ENCODE data around the gene TBC1D10A.

DNA sequence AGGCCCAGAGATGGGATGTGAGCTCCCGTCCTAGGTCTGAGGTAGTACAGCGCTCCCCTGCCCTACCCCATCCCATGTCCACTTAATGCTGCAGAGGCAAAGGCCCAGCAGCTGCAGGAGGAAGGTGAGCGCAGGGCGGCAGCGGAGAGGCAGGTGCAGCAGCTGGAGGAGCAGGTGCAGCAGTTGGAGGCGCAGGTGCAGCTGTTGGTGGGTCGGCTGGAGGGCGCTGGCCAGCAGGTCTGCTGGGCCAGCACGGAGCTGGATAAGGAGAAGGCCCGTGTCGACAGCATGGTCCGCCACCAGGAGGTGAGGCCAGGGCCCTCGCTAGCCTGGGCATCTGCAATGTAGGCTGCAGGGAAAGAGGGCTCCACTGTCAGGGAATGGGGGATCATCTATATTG lies 45.2 kb upstream of the TBC1D10A start:
- TF ChIP-seq, protein P1, sequence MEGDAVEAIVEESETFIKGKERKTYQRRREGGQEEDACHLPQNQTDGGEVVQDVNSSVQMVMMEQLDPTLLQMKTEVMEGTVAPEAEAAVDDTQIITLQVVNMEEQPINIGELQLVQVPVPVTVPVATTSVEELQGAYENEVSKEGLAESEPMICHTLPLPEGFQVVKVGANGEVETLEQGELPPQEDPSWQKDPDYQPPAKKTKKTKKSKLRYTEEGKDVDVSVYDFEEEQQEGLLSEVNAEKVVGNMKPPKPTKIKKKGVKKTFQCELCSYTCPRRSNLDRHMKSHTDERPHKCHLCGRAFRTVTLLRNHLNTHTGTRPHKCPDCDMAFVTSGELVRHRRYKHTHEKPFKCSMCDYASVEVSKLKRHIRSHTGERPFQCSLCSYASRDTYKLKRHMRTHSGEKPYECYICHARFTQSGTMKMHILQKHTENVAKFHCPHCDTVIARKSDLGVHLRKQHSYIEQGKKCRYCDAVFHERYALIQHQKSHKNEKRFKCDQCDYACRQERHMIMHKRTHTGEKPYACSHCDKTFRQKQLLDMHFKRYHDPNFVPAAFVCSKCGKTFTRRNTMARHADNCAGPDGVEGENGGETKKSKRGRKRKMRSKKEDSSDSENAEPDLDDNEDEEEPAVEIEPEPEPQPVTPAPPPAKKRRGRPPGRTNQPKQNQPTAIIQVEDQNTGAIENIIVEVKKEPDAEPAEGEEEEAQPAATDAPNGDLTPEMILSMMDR (IDR thresholded peaks at IDR 0.05) = no peak
- TF ChIP-seq POLR2A (IDR thresholded peaks at IDR 0.05) (no peak), POLR2AphosphoS5 (IDR thresholded peaks at IDR 0.05) (no peak), EP300 (IDR thresholded peaks at IDR 0.05) (no peak)
